ENCODE measurements around the gene PCGF6.

The PCGF6 gene

DNA sequence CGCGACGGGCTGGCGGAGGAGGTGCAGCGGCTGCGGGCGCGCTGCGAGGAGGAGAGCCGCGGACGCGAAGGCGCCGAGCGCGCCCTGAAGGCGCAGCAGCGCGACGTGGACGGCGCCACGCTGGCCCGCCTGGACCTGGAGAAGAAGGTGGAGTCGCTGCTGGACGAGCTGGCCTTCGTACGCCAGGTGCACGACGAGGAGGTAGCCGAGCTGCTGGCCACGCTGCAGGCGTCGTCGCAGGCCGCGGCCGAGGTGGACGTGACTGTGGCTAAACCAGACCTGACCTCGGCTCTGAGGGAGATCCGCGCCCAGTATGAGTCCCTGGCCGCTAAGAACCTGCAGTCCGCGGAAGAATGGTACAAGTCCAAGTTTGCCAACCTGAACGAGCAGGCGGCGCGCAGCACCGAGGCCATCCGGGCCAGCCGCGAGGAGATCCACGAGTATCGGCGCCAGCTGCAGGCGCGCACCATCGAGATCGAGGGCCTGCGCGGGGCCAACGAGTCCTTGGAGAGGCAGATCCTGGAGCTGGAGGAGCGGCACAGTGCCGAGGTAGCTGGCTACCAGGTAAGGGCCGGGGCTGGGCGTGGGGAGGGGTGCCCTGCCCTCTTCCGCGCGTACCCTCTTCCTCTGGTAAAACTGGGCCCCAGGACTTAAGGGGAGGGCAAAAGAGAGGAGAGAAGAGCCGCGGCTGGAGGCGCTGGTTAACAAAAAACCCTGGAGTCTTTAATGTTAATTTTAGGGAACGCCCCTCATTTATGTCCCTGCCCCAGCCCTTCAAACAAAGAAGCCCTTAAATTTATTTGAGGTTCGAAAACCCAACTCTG is 73.0 kb downstream of the PCGF6 start:
- TF ChIP-seq, protein P1, sequence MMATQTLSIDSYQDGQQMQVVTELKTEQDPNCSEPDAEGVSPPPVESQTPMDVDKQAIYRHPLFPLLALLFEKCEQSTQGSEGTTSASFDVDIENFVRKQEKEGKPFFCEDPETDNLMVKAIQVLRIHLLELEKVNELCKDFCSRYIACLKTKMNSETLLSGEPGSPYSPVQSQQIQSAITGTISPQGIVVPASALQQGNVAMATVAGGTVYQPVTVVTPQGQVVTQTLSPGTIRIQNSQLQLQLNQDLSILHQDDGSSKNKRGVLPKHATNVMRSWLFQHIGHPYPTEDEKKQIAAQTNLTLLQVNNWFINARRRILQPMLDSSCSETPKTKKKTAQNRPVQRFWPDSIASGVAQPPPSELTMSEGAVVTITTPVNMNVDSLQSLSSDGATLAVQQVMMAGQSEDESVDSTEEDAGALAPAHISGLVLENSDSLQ (IDR thresholded peaks at IDR 0.05), result no peak
- TF ChIP-seq FOXA1 (IDR thresholded peaks at IDR 0.05) (no peak), ZNF384 (IDR thresholded peaks at IDR 0.05) (no peak), LEF1 (IDR thresholded peaks at IDR 0.05; ENCODE audit: borderline replicate concordance) (no peak), HDGF (IDR thresholded peaks at IDR 0.05; ENCODE audit: borderline replicate concordance) (no peak), SP1 (IDR thresholded peaks at IDR 0.05) (no peak), SUZ12 (IDR thresholded peaks at IDR 0.05) (no peak), ELF4 (IDR thresholded peaks at IDR 0.05) (no peak), CTBP1 (IDR thresholded peaks at IDR 0.05; ENCODE audit: borderline replicate concordance) (no peak), BHLHE40 (IDR thresholded peaks at IDR 0.05; ENCODE audit: borderline replicate concordance) (no peak), ARNT (IDR thresholded peaks at IDR 0.05) (no peak)
- POLR2A ChIA-PET, result interaction anchor here (0.6 to 1.7 kb wide), 2 partner anchors 29 to 37 kb away, joined by 3 read pairs; no protein-coding TSS in a partner anchor
- no peak for DNase-seq (ENCODE audit: extremely low spot score)
- CTCF ChIA-PET, result no interaction called here

DNA sequence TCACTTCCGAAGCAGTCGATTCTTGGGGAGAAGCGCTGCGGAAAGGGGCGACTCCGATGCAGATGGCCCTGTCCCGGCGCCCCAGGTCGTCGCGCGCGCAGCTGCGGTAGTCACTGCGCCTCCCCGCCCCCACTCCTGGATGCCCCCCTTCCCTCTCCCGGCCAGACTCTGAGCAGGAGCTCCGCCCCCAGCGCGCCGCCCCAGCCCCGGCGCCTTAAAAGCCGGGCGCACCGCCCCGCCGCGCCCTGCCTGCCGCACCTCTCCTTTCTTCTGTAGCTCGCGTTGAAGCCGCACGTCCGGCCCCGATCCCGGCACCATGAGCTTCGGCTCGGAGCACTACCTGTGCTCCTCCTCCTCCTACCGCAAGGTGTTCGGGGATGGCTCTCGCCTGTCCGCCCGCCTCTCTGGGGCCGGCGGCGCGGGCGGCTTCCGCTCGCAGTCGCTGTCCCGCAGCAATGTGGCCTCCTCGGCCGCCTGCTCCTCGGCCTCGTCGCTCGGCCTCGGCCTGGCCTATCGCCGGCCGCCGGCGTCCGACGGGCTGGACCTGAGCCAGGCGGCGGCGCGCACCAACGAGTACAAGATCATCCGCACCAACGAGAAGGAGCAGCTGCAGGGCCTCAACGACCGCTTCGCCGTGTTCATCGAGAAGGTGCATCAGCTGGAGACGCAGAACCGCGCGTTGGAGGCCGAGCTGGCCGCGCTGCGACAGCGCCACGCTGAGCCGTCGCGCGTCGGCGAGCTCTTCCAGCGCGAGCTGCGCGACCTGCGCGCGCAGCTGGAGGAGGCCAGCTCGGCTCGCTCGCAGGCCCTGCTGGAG is 73.8 kb downstream of the PCGF6 start, which contains the start of gene INA:
TSS of gene INA (plus strand) at position 243 of the 817 bp plus-strand sequence. CDS start at position 317, 74 bp downstream.
- ChIA-PET POLR2A (interaction anchor here (0.6 to 1.7 kb wide), 2 partner anchors 28 to 38 kb away, joined by 3 read pairs; no protein-coding TSS in a partner anchor), CTCF (interaction anchor here (0.6 kb wide), 1 partner anchor 11 kb away, joined by 3 read pairs; no protein-coding TSS in a partner anchor)
- peak; percentile 92 for DNase-seq (ENCODE audit: extremely low spot score)
- TF ChIP-seq HDGF (IDR thresholded peaks at IDR 0.05; ENCODE audit: borderline replicate concordance) (no peak), CTBP1 (IDR thresholded peaks at IDR 0.05; ENCODE audit: borderline replicate concordance) (no peak), ZNF384 (IDR thresholded peaks at IDR 0.05) (no peak), L3MBTL2 (conservative IDR thresholded peaks at IDR 0.05) (peak; percentile 88), ELF4 (IDR thresholded peaks at IDR 0.05) (no peak), NFRKB (IDR thresholded peaks at IDR 0.05) (no peak)
- TF ChIP-seq, protein P1 (IDR thresholded peaks at IDR 0.05), result no peak

GRCh38 chr10:103276251-103276895 is 74.6 kb downstream of the PCGF6 start:
- no peak for TF ChIP-seq FOXK2 (IDR thresholded peaks at IDR 0.05)
- TF ChIP-seq FOXA1 (IDR thresholded peaks at IDR 0.05), result no peak
- TF ChIP-seq FOXM1 (IDR thresholded peaks at IDR 0.05; ENCODE audit: borderline replicate concordance), result no peak
- TF ChIP-seq ARNT (IDR thresholded peaks at IDR 0.05), result no peak
- TF ChIP-seq L3MBTL2 (conservative IDR thresholded peaks at IDR 0.05), result no peak
- no peak for TF ChIP-seq NFRKB (IDR thresholded peaks at IDR 0.05)
- no peak for TF ChIP-seq ELF4 (IDR thresholded peaks at IDR 0.05)
- TF ChIP-seq BHLHE40 (IDR thresholded peaks at IDR 0.05; ENCODE audit: borderline replicate concordance), result no peak
- TF ChIP-seq TARDBP (IDR thresholded peaks at IDR 0.05), result no peak
- TF ChIP-seq, protein P1 (IDR thresholded peaks at IDR 0.05), result no peak
- TF ChIP-seq SUZ12 (IDR thresholded peaks at IDR 0.05), result no peak
- no peak for DNase-seq (ENCODE audit: extremely low spot score)
- POLR2A ChIA-PET, result no interaction called here
- CTCF ChIA-PET, result no interaction called here

DNA sequence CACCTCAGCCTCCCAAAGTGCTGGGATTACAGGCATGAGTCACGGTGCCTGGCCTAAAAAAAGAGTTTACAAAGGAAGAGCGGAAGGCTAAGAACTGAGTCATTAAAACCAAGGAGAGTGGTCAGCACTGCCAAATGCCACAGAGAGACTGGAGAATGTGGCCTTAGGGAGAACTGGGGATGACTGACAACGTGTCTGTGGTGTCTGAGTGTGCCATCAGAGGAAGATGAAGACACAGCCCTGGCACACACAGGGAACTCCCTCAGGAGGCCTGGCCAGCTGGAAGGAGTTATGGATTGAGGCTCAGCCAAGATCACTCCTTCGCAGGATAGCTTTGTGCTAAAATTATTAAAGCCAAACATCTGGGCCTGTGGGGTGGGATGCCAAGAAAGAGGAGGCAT is 77.9 kb downstream of the PCGF6 start:
- DNase-seq (ENCODE audit: extremely low spot score), result no peak
- CTCF ChIA-PET, result no interaction called here
- TF ChIP-seq ZNF384 (IDR thresholded peaks at IDR 0.05), result no peak
- no peak for TF ChIP-seq CTBP1 (IDR thresholded peaks at IDR 0.05; ENCODE audit: borderline replicate concordance)
- no peak for TF ChIP-seq NFRKB (IDR thresholded peaks at IDR 0.05)
- no peak for TF ChIP-seq L3MBTL2 (conservative IDR thresholded peaks at IDR 0.05)
- TF ChIP-seq ELF4 (IDR thresholded peaks at IDR 0.05), result no peak
- no peak for TF ChIP-seq ARNT (IDR thresholded peaks at IDR 0.05)
- TF ChIP-seq TARDBP (IDR thresholded peaks at IDR 0.05), result no peak
- TF ChIP-seq SP1 (IDR thresholded peaks at IDR 0.05), result no peak
- TF ChIP-seq FOXK2 (IDR thresholded peaks at IDR 0.05), result no peak
- TF ChIP-seq FOXA1 (IDR thresholded peaks at IDR 0.05), result no peak
- TF ChIP-seq FOXM1 (IDR thresholded peaks at IDR 0.05; ENCODE audit: borderline replicate concordance), result no peak
- no peak for TF ChIP-seq SUZ12 (IDR thresholded peaks at IDR 0.05)
- TF ChIP-seq LEF1 (IDR thresholded peaks at IDR 0.05; ENCODE audit: borderline replicate concordance), result no peak
- TF ChIP-seq HDGF (IDR thresholded peaks at IDR 0.05; ENCODE audit: borderline replicate concordance), result no peak
- TF ChIP-seq, protein P1 (IDR thresholded peaks at IDR 0.05), result no peak
- TF ChIP-seq BHLHE40 (IDR thresholded peaks at IDR 0.05; ENCODE audit: borderline replicate concordance), result no peak
- POLR2A ChIA-PET, result no interaction called here

Measured in HEK293T (cell line).